ENCODE measurements around the gene AGBL4.

The AGBL4 gene

DNA sequence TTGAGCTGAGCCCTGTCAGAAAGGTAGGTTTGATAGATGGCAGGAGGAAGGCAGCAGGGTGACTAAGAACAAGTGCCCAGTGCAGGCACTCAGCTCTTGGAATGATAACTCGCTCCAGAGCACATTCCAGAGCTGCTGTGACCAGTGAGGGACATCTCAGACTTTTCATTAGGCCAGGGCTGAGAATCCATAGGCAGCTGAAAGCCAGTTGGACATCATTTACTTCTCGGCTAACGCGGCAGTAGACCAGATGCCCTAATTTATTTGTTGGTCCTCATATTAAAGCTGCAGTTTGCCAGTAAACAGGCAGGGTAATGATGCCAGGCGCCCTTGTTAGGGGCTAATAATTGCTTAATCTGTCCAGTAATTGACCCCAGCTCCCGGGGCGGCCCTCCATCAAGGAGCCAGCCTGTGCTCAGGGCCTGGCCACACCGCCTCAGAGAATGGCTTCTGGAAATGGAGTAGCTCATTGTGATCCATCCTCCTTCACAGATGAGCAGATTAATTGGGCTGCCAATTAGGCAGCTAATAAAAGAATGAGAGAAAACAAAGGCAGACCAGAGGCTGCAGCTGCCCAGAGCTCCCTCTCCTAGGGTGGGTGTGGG lies 1369.0 kb downstream of the AGBL4 start:
- DNase-seq (ENCODE audit: low read depth in 2 of 2) = no peak

DNA sequence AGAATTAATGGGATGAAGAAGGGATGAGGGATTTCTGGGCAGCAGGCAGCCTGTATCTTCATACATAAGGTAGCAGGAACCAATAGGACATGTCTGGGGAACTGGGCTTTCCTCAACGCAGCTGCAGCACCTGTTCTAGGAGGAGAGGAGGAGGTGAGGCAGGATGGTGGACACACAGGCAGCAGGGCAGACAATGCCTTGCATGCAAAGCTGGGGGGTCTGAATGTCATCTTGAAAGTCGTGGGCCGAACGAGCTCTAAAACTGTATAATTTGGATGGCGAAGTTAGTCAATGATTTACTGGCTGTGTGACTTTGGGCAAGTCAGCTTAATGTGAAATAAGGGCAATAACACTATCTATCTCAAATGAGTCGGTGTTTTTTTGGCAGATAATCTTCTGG lies 1371.4 kb downstream of the AGBL4 start:
- no peak for DNase-seq (ENCODE audit: low read depth in 2 of 2)

DNA sequence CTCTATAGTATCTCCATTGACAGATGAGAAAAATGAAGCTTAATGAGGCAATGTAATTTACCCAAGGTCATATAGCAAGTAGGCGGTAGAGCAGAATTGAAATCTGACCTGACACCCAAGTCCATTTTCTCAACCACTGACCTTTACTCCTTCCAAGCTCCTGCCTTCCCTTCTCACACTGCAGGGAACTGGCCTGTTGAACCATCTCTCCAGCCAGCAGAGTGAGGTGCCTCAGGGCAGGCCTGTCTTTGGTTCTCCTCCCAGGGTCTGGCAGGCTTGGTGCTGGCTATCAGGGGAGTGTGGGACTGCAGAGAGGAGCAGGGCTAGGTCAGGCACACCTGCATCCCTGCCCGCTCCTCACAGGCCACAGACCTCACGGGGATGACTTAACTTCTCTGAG lies 1373.9 kb downstream of the AGBL4 start:
- DNase-seq (ENCODE audit: low read depth in 2 of 2) = no peak

DNA sequence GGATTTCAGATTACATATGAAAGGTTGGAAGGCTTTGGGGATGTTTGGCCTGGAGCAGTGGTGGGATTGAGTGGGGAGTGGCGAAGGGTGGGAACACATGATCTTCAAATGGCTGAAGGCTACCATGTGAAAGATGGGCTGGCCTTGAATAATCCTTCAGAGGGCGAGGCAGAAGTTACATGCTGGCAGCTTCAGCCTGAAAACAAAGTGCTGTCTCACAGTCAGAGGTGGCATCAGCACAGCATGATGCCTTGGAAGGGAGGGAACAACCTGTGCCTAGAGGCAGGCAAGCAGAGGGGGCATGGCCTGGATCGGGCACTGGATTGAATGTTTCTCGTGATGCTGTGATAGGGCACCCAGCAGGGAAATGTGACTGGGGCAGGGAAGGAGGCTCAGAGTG lies 1377.9 kb downstream of the AGBL4 start:
- no peak for DNase-seq (ENCODE audit: low read depth in 2 of 2)

DNA sequence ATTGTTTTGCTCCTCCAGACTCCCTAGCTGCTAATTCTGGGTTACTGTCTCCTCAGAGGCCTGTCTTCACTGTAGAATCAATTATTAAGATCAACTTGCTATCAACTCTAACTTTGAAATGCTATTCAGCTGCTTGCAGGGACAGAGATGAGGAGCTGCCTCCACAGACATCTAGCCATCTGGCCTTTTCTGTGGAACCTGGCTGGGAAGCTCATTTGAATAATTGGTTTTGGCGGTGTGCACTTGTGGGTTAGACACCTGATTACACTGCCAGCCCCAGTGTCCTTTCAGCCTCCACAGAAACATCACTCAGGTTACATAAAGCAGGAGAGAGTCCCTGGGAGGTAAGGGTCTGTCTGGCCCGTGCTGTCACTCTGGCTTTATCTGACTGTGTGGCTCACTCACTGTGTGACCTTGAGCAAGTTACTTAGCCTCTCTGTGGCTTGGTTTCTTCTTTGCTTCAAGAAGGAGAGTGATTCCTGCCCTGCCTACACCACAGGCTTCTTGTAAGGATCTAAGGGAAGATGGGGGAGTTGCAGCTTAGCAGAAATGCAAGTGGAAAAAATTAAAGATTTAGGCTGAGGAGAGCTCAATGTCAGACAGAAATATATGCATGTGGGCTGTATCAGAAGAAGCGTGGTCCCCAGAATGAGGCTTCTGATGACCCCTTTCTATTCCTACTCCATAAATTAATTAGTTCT lies 1378.7 kb downstream of the AGBL4 start:
- no peak for DNase-seq (ENCODE audit: low read depth in 2 of 2)

DNA sequence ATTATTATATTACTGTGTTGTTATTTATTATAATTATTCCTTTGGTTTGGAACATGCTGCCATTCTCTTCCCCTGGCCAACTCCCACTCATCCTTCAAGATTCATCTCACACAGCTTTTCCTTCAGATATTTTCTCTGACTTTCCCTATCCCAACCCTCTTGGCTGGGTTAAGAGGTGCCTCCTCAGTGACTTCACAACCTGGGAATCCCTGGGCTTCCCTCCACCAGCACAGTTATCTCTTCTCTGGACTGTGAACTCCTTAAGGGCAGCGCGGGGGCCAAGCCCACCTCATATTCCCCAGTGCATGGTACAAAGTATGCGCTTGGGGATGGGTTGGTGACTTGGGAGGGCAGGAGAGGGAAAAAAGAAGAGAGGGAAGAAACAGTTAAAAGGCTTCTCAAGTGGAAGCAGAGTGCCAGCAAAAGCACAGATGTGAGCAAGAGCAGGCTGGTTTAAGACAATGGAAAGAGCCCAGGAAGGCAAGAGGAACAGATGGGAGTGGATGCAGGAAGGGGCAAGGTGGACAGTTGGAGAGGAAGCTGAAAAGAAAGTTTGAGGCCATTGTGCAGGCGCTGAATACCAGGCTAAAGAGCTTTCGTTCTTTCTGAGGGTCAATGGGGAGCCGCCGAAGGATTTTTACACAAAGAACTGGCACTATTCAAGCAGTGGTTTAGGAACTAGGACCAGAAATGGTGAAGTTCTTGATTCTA lies 1379.4 kb downstream of the AGBL4 start:
- no peak for DNase-seq (ENCODE audit: low read depth in 2 of 2)

DNA sequence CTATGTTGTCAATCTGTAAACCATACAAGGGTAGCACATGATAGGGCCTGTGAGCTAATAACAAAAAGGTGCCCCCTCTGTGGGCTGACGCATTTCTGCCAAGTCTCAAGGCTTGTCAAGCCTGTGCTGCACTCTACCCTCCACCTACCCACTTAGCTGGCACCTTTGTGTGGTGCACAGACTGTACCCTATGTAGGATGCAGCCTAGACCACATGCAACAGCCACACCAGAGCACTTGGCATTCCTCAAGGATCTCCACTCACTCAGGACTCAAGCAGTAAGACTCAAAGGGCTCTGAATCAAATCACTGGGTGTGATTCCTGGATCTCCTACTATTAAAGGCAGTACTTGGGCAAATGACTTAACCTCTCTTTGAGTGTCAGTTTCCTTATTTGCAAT lies 1380.6 kb downstream of the AGBL4 start:
- no peak for DNase-seq (ENCODE audit: low read depth in 2 of 2)

DNA sequence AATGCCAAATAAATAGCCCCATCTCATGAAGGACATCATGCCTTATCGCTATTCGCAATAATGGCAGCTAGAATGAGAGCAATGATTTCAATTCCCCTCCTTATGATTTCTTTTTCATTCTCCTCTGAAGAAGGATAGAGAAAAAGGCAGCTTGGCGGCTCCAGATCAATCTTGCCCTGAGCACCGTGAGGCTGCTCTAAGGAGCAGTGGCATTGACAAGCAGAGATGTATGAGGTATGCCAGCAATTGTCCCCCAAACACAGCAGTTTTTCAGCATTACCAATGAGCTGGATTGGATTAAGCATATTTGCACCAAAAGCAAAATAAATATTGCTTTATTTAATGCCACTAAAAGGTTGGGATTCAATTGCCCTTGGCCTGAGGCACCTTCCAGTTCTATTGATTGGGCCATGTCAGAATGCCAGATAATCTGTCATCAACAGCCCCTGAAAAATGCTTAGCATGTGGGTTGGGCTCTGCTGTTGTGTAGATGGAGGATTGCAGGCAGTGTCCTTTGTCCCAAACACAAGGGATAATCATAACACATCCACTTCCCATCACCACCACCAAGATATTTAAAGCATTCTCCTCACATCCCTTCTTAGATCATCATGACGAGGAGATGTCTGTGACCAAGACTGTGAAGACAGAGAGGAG lies 1382.8 kb downstream of the AGBL4 start:
- DNase-seq (ENCODE audit: low read depth in 2 of 2) = no peak

DNA sequence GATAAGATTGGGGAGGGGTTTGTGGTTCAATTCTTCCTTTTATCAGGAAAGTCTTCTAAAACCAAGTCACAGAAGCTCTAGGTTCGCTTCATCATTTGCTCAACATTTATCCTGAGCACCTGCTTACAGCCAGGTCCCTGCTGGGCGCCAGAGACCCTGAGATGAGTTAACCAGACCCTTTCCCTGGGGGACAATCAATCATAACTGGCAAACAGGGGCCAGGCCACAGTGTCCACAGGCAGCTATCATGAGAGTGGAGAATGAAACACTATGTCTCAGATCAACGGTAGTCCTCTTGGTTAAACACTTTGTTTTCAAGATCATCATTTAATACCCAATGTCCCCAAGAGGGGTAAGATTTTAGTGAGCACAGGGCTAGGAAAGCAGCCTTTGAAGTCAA lies 1393.9 kb downstream of the AGBL4 start:
- no peak for DNase-seq (ENCODE audit: low read depth in 2 of 2)

DNA sequence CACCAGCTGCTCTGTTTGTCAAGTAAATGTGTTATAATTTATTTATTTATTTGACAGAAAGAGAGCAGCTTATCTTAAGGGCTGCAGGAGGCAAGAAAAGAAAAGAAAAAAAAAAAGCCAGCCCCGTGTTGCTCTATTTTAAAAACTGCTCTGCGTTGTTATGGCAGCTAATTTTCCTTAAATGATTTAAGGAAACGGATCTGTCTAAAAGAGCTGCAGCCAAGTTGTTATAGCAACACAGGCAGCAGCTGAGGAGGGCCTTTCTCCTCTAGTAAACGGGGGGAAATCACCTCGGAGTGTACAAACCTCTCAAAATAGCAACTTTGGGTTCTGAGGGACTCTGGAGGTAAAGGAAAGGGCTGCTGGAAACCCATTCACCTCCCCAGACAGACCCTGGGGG lies 1396.3 kb downstream of the AGBL4 start:
- DNase-seq (ENCODE audit: low read depth in 2 of 2) = no peak

DNA sequence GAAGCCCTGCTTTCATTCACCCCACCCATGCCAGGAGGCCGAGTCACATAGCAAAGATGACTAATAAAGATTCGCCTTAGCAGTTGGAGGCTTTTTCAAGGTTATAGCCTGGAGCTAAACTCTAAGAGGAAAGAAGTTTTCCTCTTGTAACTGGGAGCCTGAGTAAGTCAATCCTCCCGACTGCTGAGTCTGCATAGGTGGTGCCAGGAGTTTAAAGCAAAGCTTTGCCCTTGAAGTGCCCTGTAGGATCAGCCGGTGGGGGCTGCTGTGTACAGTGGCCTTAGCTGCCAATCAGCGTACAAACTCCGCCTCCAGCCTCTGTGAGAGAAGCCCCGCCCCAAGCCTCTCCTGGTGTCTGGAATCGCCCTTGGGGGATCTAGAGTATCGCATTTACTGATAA lies 1404.2 kb downstream of the AGBL4 start:
- DNase-seq (ENCODE audit: low read depth in 2 of 2) = peak; percentile 5

DNA sequence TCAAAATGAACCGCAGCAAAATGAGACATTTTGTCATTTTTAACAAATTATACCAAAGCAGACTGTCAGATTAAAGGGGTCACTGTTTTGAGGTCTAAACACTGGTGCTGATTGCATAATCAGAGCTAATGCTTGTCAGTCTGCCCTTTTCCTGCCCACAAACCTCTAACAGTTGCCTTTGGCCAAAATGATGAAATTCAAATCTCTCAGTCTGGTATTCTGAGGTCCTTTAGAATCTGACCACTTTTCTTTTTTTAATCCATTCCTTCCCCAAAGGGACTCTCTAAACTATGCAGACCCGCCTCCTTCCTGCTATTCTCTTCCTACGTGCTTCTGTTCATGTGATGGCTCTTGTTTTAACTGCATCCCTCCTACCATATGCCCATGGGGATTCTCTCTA lies 1406.5 kb downstream of the AGBL4 start:
- peak; percentile 21 to 24 for DNase-seq (ENCODE audit: low read depth in 2 of 2)

DNA sequence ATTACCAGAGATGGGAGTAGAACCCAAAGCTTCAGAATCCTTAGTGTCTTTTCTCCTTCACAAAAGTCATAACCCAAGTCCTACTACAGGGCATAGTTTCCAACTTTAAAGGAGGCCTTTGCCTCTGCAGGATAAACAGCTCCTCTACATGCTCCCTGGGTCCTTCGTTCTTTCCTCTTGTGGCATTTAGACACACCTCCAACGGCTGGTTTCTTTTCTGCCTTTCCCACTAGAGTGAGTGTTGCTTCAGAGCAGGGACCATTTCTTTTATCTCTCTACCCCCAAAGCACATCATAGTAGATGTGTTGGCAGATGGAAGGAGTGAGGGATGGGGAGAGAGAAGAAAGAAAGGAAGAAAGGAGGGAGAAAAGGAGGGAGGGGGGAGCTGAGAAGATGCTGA lies 1407.0 kb downstream of the AGBL4 start:
- DNase-seq (ENCODE audit: low read depth in 2 of 2) = no peak

DNA sequence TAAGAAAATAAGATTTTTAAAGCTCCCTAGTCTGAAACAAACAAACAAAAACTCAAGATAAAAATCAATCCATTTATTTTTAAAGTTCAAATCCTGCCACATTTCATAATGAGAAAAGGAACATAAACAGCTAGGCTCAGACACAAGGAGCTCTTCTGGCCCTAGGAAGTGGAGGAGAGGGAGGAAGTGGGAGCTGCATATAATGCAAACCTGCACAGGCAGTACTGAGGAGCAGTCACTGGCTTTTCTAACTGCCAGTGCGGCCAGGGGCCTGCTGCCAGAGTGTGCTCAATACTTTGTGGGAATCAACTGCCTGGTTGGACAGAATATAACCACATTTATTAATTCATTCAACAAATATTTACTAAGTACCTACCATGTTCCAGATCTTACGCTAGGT lies 1411.9 kb downstream of the AGBL4 start:
- DNase-seq (ENCODE audit: low read depth in 2 of 2) = no peak

DNA sequence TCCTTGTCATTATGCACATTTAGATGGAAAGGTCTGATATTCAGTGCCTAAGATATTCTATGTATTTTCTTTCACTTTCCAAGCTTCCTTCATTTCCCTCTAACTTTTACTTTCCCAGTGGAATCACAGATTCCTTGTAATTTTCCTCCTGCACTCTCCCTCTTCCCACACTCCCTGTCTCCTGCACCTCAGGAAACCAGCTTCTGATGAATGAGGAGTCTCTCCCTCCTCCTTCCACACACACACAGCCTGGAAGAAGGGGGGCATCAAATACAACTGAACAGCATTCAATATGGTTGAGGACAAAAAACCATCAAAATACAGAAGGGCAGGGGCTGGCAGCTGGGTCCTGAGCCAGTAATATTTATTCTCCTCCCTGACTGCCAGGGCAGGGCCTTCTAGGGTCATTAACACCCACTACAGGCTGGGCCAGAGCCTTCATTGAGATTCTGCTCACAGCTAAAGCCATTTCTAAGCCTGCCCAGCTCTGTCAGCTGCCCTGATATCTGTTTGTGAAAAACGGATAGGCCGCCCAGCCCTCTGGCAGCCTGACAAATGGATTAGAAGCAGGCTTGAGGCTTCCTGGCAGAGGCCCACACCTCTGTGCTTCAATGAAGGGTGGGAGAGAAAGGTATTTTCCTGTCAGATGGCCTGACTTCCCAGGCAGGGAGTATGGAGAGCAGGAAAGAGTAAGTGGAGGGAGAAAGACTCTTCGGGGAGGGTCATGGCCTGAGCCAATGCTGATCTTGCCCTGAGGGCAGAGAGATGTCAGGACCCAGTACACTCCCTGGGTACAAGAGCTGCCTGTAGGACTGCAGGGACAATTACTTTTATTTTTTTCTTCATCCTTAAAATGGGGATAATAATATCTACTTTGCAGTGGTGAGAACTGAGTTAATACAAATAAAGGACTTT lies 1412.9 kb downstream of the AGBL4 start:
- DNase-seq (ENCODE audit: low read depth in 2 of 2) = no peak

DNA sequence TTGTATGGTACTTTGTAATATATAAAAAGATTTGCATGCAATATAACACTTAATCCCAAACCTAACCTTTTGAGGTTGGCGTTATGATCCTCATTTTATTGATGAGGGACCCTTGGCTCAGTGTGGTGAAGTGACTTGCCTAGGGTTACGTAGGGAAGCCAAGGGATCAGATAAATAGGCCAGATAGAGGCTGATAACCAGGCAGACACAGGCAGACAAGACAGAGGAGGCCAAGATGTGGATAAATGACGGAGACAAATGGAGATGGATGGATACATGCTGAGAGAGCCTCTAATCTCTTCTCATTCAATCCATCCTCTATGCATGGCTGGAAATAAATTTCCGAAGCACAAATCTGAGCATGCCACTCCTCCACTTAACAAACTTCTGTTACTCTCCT lies 1414.9 kb downstream of the AGBL4 start:
- no peak for DNase-seq (ENCODE audit: low read depth in 2 of 2)

DNA sequence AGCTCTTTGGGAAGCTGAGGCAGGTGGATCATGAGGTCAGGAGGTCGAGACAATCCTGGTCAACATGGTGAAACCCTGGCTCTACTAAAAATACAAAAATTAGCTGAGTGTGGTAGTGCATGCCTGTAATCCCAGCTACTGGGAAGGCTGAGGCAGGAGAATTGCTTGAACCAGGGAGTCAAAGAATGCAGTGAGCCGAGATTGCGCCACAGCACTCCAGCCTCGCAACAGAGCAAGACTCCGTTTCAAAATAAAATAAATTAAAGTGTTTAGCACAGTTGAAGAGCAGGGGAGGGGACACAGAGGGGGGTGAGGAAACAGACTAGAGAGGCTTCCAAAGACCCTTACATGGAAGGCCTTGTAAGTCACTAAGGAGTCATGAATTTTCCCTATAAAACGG lies 1420.5 kb downstream of the AGBL4 start:
- DNase-seq (ENCODE audit: low read depth in 2 of 2) = no peak

DNA sequence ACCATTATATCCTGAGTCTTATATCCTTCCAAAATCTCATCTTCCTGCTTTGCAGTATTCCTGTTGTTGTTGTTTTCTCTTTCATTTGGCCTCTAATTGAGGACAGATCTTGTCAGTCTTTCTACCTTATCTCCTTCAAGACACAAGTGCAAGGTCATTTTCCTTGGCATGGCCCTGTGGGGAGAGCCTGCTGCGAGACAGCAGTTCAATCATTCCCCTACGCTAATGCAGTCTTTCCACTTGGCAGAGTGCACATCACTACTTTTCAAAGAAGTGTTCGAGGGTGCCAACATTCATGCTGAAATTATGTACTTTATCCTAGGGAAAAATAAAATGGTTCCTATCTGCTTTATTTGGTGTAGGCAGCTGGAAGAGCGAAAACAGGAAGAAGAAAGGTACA lies 1421.4 kb downstream of the AGBL4 start:
- no peak for DNase-seq (ENCODE audit: low read depth in 2 of 2)

DNA sequence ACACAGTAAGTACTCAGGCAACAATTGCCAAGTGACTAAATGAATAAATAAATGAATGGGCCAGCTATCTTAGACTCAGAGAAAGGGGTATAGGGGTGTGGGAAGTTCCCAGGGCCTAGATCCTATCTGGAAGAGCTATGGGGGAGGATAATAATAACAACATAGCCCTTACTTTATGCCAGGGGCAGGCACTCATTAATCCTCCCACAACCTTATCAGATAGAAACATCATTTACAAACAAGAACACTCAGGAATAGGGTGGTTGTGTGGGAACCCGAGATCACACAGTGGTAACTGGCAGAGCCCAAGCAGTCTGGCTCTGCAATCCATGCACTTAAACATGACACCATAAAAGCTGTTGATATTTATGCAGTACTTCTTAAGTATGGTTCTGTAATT lies 1423.6 kb downstream of the AGBL4 start:
- DNase-seq (ENCODE audit: low read depth in 2 of 2) = no peak

DNA sequence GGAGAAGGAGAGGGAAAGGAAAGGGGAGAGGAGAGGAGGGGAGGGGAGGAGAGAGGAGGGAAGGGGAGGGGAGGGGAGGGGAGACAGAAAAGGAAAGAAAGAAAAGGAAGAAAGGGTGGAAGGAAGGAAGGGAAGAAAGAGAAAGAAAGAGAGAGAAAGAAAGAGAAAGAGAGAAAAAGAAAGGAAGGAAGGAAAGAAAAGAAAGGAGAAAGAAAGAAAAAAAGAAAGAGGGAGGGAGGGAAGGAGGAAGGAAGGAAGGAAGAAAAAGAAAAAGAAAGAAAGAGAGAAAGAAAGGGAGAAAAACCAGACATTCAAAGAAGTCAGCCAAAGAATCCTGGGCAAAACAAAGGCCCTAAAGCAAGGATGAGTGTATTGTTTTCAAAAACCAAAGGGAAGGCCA lies 1426.1 kb downstream of the AGBL4 start:
- no peak for DNase-seq (ENCODE audit: low read depth in 2 of 2)

DNA sequence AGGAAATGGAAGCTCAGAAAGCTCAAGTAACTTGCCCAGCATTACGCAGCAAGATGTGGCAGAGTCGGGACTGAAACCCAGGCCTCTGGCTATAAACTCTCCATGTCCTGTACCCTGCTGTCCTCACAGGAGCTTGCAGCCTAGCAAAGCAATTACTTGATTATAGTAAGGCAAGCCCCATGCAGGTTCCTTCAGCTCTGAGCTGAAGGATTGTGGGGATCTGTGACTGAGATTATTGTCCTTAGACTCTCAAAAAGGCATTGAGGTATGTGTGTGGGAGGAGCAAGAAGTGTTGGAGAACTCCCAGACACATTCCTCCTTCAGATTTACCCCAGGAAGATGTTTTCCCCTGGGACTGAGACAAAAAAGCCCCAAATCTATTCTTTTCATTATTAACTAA lies 1427.7 kb downstream of the AGBL4 start:
- DNase-seq (ENCODE audit: low read depth in 2 of 2) = peak; percentile 2 to 3

DNA sequence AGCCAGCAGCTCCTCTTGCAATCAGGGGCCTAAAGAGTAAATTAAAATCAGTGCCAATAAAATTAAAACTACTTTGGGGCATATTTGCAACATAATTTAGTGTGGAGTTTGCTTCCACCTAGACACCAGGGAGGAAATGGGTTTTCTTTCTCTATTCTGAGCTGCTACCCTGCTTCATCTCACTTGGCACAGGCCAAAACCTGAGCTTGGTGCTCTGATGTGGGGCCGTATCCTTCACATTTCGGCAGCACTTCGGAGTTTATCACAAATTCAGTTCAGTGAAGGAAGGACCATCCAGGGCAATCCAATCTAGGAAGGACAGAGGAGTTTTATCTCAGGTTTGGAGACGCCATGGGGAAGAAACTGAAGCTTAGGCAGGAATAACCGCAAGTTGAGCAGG lies 1428.1 kb downstream of the AGBL4 start:
- no peak for DNase-seq (ENCODE audit: low read depth in 2 of 2)
